GM12864 (cell line): ENCODE measurements around the gene POLR3A.

ENCODE experiments used
- DNase-seq: peaks from one replicate; pipeline ENCODE4 v3.0.0-alpha.2; 2011; ENCODE audit warnings: low read depth
- H3K4me3 ChIP-seq: 2 replicates; pipeline ENCODE4 v1.5.1; 2011; ENCODE audit warnings: mild to moderate bottlenecking, low read depth, low read length, control low read depth
- CTCF ChIP-seq: IDR thresholded peaks from 2 replicates; pipeline ENCODE4 v1.5.1; 2011; ENCODE audit warnings: low read depth, mild to moderate bottlenecking, moderate library complexity, low read length, control low read depth, inconsistent platforms; ENCODE audit errors: missing control alignments

POLR3A gene

GRCh38 chr10:77963901-77964300 lies 65.4 kb downstream of the POLR3A start:
- no peak for TF ChIP-seq CTCF
- no peak for DNase-seq
- no peak overlapping the region for H3K4me3 ChIP-seq

- no peak for TF ChIP-seq CTCF
- H3K4me3 ChIP-seq, result no peak overlapping the region
- DNase-seq, result no peak
Measured at GRCh38 chr10:77962350-77963146, 66.8 kb downstream of the POLR3A start.

- TF ChIP-seq CTCF, result no peak
- no peak overlapping the region for H3K4me3 ChIP-seq
- no peak for DNase-seq
Measured at GRCh38 chr10:77961668-77962067, 67.6 kb downstream of the POLR3A start.

- no peak overlapping the region for H3K4me3 ChIP-seq
- DNase-seq, result no peak
- TF ChIP-seq CTCF, result no peak
Measured at GRCh38 chr10:77960829-77961329, 68.4 kb downstream of the POLR3A start.

- no peak for DNase-seq
- H3K4me3 ChIP-seq, result no peak overlapping the region
- TF ChIP-seq CTCF, result no peak
Measured at GRCh38 chr10:77959887-77960455, 69.3 kb downstream of the POLR3A start.

- no peak for DNase-seq
Measured at GRCh38 chr10:77959384-77959783, 69.9 kb downstream of the POLR3A start.

More at GRCh38 chr10:77959384-77959783, 69.9 kb downstream of the POLR3A start:
- H3K4me3 ChIP-seq, result no peak overlapping the region
- TF ChIP-seq CTCF, result no peak
